ENCODE measurements around the gene MRPS11. TPM values are rescaled to one million over a fixed set of nuclear protein-coding genes. Genes with fewer than 3 reads are reported as not detected.

Gene MRPS11
- total and polyA plus RNA-seq, 9 of the 15 experiments (the other 6 are each of a cell fraction or from before 2014, with no cell fraction given) = 28.3 to 83.2 (median 53.1) TPM

DNA sequence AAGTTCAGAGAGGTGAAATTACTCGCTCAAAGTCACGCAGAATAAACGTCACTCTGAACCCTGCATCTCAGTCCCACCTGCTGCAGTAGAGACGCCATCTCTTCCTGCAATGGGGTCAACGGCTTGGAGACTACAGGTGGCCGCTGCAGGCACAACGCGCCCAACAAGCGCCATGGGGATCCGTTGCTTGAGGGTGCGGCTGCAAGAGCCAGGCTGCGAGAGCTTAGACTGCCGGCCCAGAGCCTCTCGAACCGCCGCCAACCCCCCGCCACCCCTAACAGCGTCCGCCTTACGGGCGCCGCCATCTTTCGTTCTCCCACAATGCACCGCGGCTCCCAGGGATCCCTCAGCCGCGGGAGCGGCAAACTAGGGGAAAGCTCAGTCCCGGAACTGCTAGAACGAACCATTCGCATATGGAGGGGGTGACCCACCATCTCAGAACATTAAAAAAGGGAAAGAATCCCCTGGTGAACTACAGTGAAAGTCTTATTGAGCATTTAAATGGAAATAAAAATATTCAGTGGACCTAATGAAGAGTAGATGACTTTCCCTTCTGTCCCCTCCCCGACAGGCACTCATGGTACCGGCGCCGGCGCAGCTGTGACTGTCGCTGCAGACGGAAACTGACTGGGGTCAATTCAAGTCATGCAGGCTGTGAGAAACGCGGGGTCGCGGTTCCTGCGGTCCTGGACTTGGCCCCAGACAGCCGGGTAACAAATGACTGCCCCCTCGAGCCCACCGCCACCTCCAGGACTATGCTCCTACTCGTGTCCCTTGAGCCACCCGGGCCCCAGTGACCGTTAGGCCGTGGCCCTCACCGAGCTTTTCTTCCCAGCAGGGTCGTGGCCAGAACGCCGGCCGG is at the start of gene MRPS11, which contains the start of gene MRPL46 (continued):
- TF ChIP-seq CTBP1 (IDR thresholded peaks at IDR 0.05; ENCODE audit: borderline replicate concordance) = no peak
- TF ChIP-seq, protein P1, sequence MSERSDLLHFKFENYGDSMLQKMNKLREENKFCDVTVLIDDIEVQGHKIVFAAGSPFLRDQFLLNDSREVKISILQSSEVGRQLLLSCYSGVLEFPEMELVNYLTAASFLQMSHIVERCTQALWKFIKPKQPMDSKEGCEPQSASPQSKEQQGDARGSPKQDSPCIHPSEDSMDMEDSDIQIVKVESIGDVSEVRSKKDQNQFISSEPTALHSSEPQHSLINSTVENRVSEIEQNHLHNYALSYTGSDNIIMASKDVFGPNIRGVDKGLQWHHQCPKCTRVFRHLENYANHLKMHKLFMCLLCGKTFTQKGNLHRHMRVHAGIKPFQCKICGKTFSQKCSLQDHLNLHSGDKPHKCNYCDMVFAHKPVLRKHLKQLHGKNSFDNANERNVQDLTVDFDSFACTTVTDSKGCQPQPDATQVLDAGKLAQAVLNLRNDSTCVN (CRISPR knock-in tag; IDR thresholded peaks at IDR 0.05) = no peak
- TF ChIP-seq, protein P2, sequence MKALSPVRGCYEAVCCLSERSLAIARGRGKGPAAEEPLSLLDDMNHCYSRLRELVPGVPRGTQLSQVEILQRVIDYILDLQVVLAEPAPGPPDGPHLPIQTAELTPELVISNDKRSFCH (CRISPR knock-in tag; IDR thresholded peaks at IDR 0.05) = no peak
- TF ChIP-seq, protein P2 (tag; IDR thresholded peaks at IDR 0.05) = no peak
- TF ChIP-seq MYC (IDR thresholded peaks at IDR 0.05; ENCODE audit: low read depth, low read length) = peak; percentile 77
- 0 out of 2 replicates have a peak, but pooled peaks have one; percentile 59 for TF ChIP-seq MYC (CRISPR knock-in tag; IDR thresholded peaks at IDR 0.05; ENCODE audit: borderline replicate concordance, low read depth)
- TF ChIP-seq SIN3A (IDR thresholded peaks at IDR 0.05; ENCODE audit: borderline replicate concordance in 2 of 2, control insufficient read depth in 1 of 2, low read depth in 2 of 2, low read length in 2 of 2) = peak; percentile 68 to 89; a peak in 2 of 4 replicates
- peak; percentile 67 for TF ChIP-seq PML (IDR thresholded peaks at IDR 0.05; ENCODE audit: low read length)
- TF ChIP-seq STAT5B (CRISPR knock-in tag; IDR thresholded peaks at IDR 0.05) = no peak
- TF ChIP-seq TAF1 (IDR thresholded peaks at IDR 0.05; ENCODE audit: control insufficient read depth, extremely low read depth, insufficient read depth, low read length, severe bottlenecking) = peak; percentile 97
- peak; percentile 84; the same call in 1 of the 2 replicates for TF ChIP-seq KAT7 (CRISPR knock-in tag; IDR thresholded peaks at IDR 0.05; ENCODE audit: borderline replicate concordance)
- TF ChIP-seq, protein P3, sequence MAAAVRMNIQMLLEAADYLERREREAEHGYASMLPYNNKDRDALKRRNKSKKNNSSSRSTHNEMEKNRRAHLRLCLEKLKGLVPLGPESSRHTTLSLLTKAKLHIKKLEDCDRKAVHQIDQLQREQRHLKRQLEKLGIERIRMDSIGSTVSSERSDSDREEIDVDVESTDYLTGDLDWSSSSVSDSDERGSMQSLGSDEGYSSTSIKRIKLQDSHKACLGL (CRISPR knock-in tag; IDR thresholded peaks at IDR 0.05; ENCODE audit: borderline replicate concordance, poor library complexity, severe bottlenecking) = peak; percentile 87
- TF ChIP-seq FOXK2 (conservative IDR thresholded peaks at IDR 0.05 in 1 of 2, IDR thresholded peaks at IDR 0.05 in 1 of 2; ENCODE audit: low read depth in 2 of 2) = peak in 1 of 2 experiments; percentile 100; a peak in 3 of 4 replicates
- TF ChIP-seq SMAD4 (CRISPR knock-in tag; conservative IDR thresholded peaks at IDR 0.05) = no peak; the same call in 1 of the 2 replicates
- TF ChIP-seq, protein P4, sequence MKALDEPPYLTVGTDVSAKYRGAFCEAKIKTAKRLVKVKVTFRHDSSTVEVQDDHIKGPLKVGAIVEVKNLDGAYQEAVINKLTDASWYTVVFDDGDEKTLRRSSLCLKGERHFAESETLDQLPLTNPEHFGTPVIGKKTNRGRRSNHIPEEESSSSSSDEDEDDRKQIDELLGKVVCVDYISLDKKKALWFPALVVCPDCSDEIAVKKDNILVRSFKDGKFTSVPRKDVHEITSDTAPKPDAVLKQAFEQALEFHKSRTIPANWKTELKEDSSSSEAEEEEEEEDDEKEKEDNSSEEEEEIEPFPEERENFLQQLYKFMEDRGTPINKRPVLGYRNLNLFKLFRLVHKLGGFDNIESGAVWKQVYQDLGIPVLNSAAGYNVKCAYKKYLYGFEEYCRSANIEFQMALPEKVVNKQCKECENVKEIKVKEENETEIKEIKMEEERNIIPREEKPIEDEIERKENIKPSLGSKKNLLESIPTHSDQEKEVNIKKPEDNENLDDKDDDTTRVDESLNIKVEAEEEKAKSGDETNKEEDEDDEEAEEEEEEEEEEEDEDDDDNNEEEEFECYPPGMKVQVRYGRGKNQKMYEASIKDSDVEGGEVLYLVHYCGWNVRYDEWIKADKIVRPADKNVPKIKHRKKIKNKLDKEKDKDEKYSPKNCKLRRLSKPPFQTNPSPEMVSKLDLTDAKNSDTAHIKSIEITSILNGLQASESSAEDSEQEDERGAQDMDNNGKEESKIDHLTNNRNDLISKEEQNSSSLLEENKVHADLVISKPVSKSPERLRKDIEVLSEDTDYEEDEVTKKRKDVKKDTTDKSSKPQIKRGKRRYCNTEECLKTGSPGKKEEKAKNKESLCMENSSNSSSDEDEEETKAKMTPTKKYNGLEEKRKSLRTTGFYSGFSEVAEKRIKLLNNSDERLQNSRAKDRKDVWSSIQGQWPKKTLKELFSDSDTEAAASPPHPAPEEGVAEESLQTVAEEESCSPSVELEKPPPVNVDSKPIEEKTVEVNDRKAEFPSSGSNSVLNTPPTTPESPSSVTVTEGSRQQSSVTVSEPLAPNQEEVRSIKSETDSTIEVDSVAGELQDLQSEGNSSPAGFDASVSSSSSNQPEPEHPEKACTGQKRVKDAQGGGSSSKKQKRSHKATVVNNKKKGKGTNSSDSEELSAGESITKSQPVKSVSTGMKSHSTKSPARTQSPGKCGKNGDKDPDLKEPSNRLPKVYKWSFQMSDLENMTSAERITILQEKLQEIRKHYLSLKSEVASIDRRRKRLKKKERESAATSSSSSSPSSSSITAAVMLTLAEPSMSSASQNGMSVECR (CRISPR knock-in tag; IDR thresholded peaks at IDR 0.05) = peak; percentile 94
- no peak for TF ChIP-seq NFATC3 (IDR thresholded peaks at IDR 0.05)
- peak; percentile 68 for TF ChIP-seq NR2C1 (IDR thresholded peaks at IDR 0.05)
- TF ChIP-seq NR2C1 (tag; IDR thresholded peaks at IDR 0.05) = peak; percentile 60
- TF ChIP-seq NONO (IDR thresholded peaks at IDR 0.05; ENCODE audit: low read depth in 2 of 2, low read length in 1 of 2) = peak in 1 of 2 experiments; percentile 99; a peak in 2 of 4 replicates
- TF ChIP-seq STAT5A (IDR thresholded peaks at IDR 0.05; ENCODE audit: borderline replicate concordance, low read length) = no peak; the same call in 1 of the 2 replicates

Measured in K562 (cell line).